Measurements from ENCODE around the gene GASK1A.

GASK1A gene

GRCh38 chr3:43015572-43015971 is 36.5 kb downstream of the GASK1A start:
- DNase-seq = no peak

- no peak for DNase-seq
Observed at GRCh38 chr3:43015991-43016865, 37.1 kb downstream of the GASK1A start.

GRCh38 chr3:43017004-43017403 is 37.9 kb downstream of the GASK1A start:
- no peak for DNase-seq

GRCh38 chr3:43017593-43018195 is 38.6 kb downstream of the GASK1A start:
- DNase-seq = no peak

- DNase-seq = no peak
Observed at GRCh38 chr3:43018246-43018645, 39.1 kb downstream of the GASK1A start.

- no peak for DNase-seq
Observed at GRCh38 chr3:43019006-43019809, 40.1 kb downstream of the GASK1A start.

GRCh38 chr3:43019826-43020225 is 40.7 kb downstream of the GASK1A start:
- no peak for DNase-seq

- no peak for DNase-seq
Observed at GRCh38 chr3:43021186-43021585, 42.1 kb downstream of the GASK1A start.

GRCh38 chr3:43022121-43022520 is 43.0 kb downstream of the GASK1A start:
- DNase-seq = no peak

- DNase-seq = no peak
Observed at GRCh38 chr3:43023066-43023465, 44.0 kb downstream of the GASK1A start.

- no peak for DNase-seq
Observed at GRCh38 chr3:43023746-43024145, 44.6 kb downstream of the GASK1A start.

- DNase-seq = peak; percentile 61
Observed at GRCh38 chr3:43024181-43024885, 45.2 kb downstream of the GASK1A start.

GRCh38 chr3:43025423-43025822 is 46.3 kb downstream of the GASK1A start:
- no peak for DNase-seq

- DNase-seq = no peak
Observed at GRCh38 chr3:43028001-43028400, 48.9 kb downstream of the GASK1A start.

GRCh38 chr3:43028678-43029490 is 49.8 kb downstream of the GASK1A start:
- no peak for DNase-seq

GRCh38 chr3:43030162-43030935 is 51.2 kb downstream of the GASK1A start:
- DNase-seq = no peak

GRCh38 chr3:43031485-43031884 is 52.4 kb downstream of the GASK1A start:
- DNase-seq = no peak

GRCh38 chr3:43031889-43032545 is 52.9 kb downstream of the GASK1A start:
- DNase-seq = no peak

GRCh38 chr3:43032646-43033628 is 53.8 kb downstream of the GASK1A start:
- DNase-seq = no peak

Data from CD4-positive, alpha-beta T cell treated with Interleukin-4 for 4 hours (primary cell).